ENCODE measurements around the gene GON7.

DNA sequence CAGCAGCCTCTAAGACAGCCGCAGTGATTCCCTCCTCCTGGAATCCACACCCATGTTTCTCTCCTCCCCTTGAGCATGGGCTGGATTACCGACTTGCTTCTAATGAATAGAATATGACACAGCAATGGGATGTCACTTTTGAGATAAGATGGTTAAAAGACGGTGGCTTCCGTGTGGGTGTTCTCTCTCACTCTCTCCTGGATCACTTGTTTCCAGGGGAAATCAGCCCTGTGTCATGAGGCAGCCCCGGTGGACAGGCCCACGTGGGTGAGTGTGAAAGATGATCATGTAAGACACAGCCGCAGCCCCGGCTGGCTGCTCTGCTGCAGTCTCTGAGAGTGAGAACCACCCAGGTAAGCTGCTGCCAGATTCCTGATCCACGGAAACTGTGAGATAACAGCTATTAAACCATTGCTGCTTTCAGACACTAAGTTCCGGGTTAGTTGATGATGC lies 32.9 kb downstream of the GON7 start:
- TF ChIP-seq, protein P1, sequence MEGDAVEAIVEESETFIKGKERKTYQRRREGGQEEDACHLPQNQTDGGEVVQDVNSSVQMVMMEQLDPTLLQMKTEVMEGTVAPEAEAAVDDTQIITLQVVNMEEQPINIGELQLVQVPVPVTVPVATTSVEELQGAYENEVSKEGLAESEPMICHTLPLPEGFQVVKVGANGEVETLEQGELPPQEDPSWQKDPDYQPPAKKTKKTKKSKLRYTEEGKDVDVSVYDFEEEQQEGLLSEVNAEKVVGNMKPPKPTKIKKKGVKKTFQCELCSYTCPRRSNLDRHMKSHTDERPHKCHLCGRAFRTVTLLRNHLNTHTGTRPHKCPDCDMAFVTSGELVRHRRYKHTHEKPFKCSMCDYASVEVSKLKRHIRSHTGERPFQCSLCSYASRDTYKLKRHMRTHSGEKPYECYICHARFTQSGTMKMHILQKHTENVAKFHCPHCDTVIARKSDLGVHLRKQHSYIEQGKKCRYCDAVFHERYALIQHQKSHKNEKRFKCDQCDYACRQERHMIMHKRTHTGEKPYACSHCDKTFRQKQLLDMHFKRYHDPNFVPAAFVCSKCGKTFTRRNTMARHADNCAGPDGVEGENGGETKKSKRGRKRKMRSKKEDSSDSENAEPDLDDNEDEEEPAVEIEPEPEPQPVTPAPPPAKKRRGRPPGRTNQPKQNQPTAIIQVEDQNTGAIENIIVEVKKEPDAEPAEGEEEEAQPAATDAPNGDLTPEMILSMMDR (IDR thresholded peaks at IDR 0.05): no peak
- no peak for TF ChIP-seq POLR2A (IDR thresholded peaks at IDR 0.05)
